Tibial artery (tissue), 4 donors: Measurements from ENCODE around the gene PLXNA2.
A peak's percentile ranks its signal among the peaks of the same experiment; 100 is the strongest.

Experiments used
- DNase-seq, 2 donors: peaks; one replicate each; pipeline ENCODE4 v3.0.0-alpha.2; 2019
- H3K27ac ChIP-seq, 2 donors: fragments of 200-600 bp; sonication (generic) in 1 of 2; 1 replicate in 1 of 2; 2 replicates in 1 of 2; pipeline ENCODE4 v1.5.1; 2018 to 2019; ENCODE audit warnings: mild to moderate bottlenecking in 1 of 2
- H3K27me3 ChIP-seq, 2 donors: fragments of 200-600 bp; sonication (generic) in 1 of 2; one replicate each; pipeline versions ENCODE4 v1.5.1 to v1.6.0; 2016 to 2019
- H3K36me3 ChIP-seq, 3 donors: fragments of 200-600 bp; sonication (generic) in 2 of 3; one replicate each; pipeline ENCODE4 v1.5.1; 2016 to 2019; ENCODE audit warnings: mild to moderate bottlenecking in 2 of 3
- H3K4me1 ChIP-seq, 4 donors: fragments of 200-600 bp; sonication (generic) in 2 of 4; 1 replicate in 3 of 4; 2 replicates in 1 of 4; pipeline ENCODE4 v1.5.1; 2016 to 2019
- H3K4me3 ChIP-seq, 2 donors: fragments of 200-600 bp; sonication (generic) in 1 of 2; 1 replicate in 1 of 2; 2 replicates in 1 of 2; pipeline ENCODE4 v1.5.1; 2018 to 2019; ENCODE audit warnings: mild to moderate bottlenecking in 2 of 2
- H3K9me3 ChIP-seq, 3 donors: fragments of 200-600 bp; sonication (generic) in 1 of 3; one replicate each; pipeline ENCODE4 v1.5.1; 2016 to 2019
- intact Hi-C: fragments of 100-400 bp; cut with DNase I; formaldehyde crosslinking; loops from one replicate; pipeline ENCODE4 v1.15.0; 2023; ENCODE audit warnings: low total_unique reads
- TF ChIP-seq, protein P1 (sequence below), 2 experiments: fragments of 200-600 bp in 1 of 2; fragments of 450-650 bp in 1 of 2; IDR thresholded peaks; one replicate each; pipeline ENCODE4 v1.5.1; 2017 to 2019; ENCODE audit warnings: antibody characterized with exemption in 2 of 2, mild to moderate bottlenecking in 1 of 2, moderate library complexity in 1 of 2

PLXNA2 gene

DNA sequence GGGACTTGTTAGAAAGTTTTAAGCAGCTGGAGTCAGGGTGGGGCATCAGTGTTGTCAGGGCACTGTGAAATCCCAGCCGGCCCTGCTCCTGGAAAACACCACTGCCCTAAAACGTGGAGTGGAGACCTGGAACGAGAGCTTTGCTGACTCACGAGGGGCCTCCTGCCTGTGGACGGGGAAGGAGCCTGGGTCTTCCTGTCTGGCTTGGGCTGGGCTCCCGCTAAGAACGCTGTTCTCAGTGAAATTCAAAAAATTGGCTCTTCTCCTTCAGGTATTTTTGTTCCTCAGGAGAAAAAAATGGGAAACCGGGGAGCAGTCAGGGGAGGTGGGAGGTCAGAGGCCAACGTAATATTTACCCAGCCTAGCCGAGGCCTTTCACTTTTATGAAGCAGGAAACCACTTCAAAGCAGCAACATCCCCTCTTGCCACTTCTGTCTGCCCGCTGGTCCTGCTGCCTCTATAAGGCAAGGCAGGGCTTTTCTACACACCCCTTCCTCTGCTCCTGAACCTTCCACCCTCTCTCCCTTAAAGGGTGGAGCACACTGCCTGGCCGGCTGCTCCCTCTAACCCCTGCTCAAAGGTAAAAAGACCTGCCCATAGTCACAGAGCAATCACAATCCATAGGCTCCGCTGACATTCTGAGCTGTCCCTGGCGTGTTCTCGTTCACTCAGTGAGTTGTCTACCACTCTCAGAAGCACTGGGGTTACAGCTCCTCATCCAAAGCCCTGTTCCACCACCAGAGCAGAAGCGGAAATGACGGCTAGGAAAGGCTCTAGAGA lies 8.0 kb downstream of the PLXNA2 start:
- Histone ChIP-seq H3K36me3 (no peaks in the 10 kb centered on the region), H3K27me3 (no peaks in the 10 kb centered on the region), H3K9me3 (no peaks in the 10 kb centered on the region), H3K4me3 (peak overlapping the region in 1 of 2 donors; percentile 8), H3K27ac (peak overlapping the region; percentile 76 to 86), H3K4me1 (peaks cover 8 to 99% (median 93%) of the 10 kb centered on the region in 4 donors)
- peak; percentile 81 to 89 for DNase-seq
- TF ChIP-seq, protein P1, sequence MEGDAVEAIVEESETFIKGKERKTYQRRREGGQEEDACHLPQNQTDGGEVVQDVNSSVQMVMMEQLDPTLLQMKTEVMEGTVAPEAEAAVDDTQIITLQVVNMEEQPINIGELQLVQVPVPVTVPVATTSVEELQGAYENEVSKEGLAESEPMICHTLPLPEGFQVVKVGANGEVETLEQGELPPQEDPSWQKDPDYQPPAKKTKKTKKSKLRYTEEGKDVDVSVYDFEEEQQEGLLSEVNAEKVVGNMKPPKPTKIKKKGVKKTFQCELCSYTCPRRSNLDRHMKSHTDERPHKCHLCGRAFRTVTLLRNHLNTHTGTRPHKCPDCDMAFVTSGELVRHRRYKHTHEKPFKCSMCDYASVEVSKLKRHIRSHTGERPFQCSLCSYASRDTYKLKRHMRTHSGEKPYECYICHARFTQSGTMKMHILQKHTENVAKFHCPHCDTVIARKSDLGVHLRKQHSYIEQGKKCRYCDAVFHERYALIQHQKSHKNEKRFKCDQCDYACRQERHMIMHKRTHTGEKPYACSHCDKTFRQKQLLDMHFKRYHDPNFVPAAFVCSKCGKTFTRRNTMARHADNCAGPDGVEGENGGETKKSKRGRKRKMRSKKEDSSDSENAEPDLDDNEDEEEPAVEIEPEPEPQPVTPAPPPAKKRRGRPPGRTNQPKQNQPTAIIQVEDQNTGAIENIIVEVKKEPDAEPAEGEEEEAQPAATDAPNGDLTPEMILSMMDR (IDR thresholded peaks at IDR 0.05): no peak
- intact Hi-C loops: no loop called here

DNA sequence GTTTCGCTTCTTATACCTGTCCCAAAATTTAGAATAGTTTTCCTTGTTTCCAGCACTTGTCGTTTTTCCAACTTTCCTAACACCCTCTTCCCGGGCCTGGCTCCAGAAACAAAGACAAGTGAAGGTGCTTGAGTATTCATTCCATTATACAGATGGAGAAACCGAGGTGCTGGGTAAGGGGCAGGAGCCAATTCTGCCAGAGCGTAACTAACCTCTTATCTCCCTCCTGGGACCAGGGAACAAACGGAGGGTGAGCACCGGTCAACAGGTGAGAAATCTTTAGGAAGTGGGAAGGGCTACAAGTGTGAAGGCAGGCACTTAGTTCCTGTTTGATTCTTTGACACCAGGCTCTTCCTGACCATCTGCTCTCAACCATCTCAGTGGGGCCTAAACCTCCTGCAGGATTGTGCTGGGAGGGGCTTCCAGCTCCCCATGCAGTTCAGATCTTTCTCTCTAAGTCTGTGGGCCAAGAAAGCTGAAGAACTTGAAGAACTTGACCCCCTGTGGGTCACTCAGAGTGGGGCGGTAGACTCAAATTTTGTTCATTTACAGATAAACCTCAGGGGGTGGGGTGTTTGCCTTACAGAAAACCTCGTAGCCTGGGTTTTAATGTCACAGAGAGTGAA lies 8.7 kb downstream of the PLXNA2 start:
- Histone ChIP-seq H3K9me3 (no peaks in the 10 kb centered on the region), H3K4me3 (peak overlapping the region in 1 of 2 donors; percentile 8), H3K27ac (peak overlapping the region; percentile 76 to 86), H3K27me3 (no peaks in the 10 kb centered on the region), H3K4me1 (peaks cover 8 to 99% (median 90%) of the 10 kb centered on the region in 4 donors), H3K36me3 (no peaks in the 10 kb centered on the region)
- TF ChIP-seq, protein P1 (IDR thresholded peaks at IDR 0.05): no peak
- intact Hi-C loops: no loop called here
- no peak for DNase-seq

GRCh38 chr1:208234721-208235120 lies 9.5 kb downstream of the PLXNA2 start:
- peak overlapping the region; percentile 76 to 86 for H3K27ac ChIP-seq
- peaks cover 8 to 99% (median 83%) of the 10 kb centered on the region in 4 donors for H3K4me1 ChIP-seq
- H3K36me3 ChIP-seq: no peaks in the 10 kb centered on the region
- no peak for DNase-seq
- no peaks in the 10 kb centered on the region for H3K9me3 ChIP-seq
- intact Hi-C loops: no loop called here
- no peak overlapping the region for H3K4me3 ChIP-seq
- no peaks in the 10 kb centered on the region for H3K27me3 ChIP-seq
- TF ChIP-seq, protein P1 (IDR thresholded peaks at IDR 0.05): no peak

DNA sequence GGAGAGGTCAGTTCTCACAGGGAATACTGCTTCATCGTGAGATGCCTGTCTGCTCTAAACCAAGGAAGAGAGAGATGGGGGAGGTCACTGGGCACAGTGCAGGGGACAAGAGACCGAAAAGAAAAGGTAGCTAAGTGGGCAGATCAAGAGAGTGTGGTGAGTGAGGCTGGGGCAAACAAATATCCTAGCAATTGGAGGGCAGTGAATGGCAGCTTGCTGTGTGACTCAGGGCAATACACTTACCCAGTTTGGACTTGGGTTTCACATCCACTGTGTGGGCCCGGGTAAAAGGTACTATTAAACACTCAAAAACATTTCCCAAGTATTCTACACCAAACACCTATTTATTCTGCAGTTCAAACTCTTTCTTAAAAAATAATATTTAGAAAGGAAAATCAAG lies 10.2 kb downstream of the PLXNA2 start:
- DNase-seq: no peak
- Histone ChIP-seq H3K27me3 (no peaks in the 10 kb centered on the region), H3K27ac (peak overlapping the region; percentile 73 to 86), H3K4me3 (no peak overlapping the region), H3K4me1 (peaks cover 8 to 98% (median 76%) of the 10 kb centered on the region in 4 donors), H3K36me3 (no peaks in the 10 kb centered on the region), H3K9me3 (no peaks in the 10 kb centered on the region)
- TF ChIP-seq, protein P1 (IDR thresholded peaks at IDR 0.05): no peak
- intact Hi-C loops: no loop called here

DNA sequence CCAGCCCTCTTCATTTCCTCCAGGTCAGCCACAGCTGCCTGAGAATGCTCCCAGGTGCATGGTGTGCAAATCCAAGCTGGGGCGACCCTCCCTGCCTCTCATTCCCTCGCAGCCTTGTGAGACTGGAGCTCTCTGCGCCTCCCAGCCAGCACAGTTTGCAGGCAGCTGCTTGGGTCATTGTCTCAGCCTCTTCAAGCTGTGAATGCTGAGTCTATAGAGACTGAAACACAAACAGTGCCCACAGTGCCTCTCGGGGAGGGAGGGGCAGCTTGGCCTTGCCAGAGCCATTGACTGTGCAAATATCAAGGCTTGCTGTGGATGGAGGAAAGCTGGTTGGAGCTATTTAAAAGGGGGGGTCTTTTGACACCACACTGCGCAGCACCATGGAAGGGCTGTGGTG lies 10.6 kb downstream of the PLXNA2 start:
- intact Hi-C loops: no loop called here
- Histone ChIP-seq H3K27ac (peak overlapping the region; percentile 73 to 86), H3K36me3 (no peaks in the 10 kb centered on the region), H3K9me3 (no peaks in the 10 kb centered on the region), H3K4me3 (no peak overlapping the region), H3K4me1 (peaks cover 8 to 98% (median 76%) of the 10 kb centered on the region in 4 donors), H3K27me3 (no peaks in the 10 kb centered on the region)
- peak in 1 of 2 donors; percentile 82 for DNase-seq
- TF ChIP-seq, protein P1 (IDR thresholded peaks at IDR 0.05): no peak
